Measurements from ENCODE around the gene ZWILCH. TPM values are rescaled to one million over a fixed set of nuclear protein-coding genes. Genes with fewer than 3 reads are reported as not detected.

ZWILCH gene
- total RNA-seq, 1 donor from 2014 or later: 2.3 TPM

GRCh38 chr15:66503780-66504562 is 1.2 kb upstream of the ZWILCH start:
- peaks cover 9 to 21% of the 10 kb centered on the region in 2 donors for H3K4me1 ChIP-seq
- no peak for TF ChIP-seq CTCF (IDR thresholded peaks at IDR 0.05)
- H3K27me3 ChIP-seq: no peaks in the 10 kb centered on the region
- DNase-seq (ENCODE audit: low spot score in 2 of 2): no peak
- peak overlapping the region; percentile 93 to 96 for H3K27ac ChIP-seq
- intact Hi-C loops (cut with DNase I): loop anchor here (2.0 to 10.0 kb wide), 5 partner anchors 117 to 712 kb away; partner anchors contain the start of genes DENND4A, MAP2K1, SMAD6 and TIPIN
- peak overlapping the region; percentile 82 to 87 for H3K4me3 ChIP-seq
- no peaks in the 10 kb centered on the region for H3K9me3 ChIP-seq
- peaks cover 41 to 43% of the 10 kb centered on the region in 2 donors for H3K36me3 ChIP-seq

- Histone ChIP-seq H3K27me3 (no peaks in the 10 kb centered on the region), H3K9me3 (no peaks in the 10 kb centered on the region), H3K4me3 (peak overlapping the region; percentile 82 to 87), H3K4me1 (peaks cover 9 to 21% of the 10 kb centered on the region in 2 donors), H3K36me3 (peaks cover 27 to 28% of the 10 kb centered on the region in 2 donors), H3K27ac (peak overlapping the region; percentile 93 to 96)
- intact Hi-C loops (cut with DNase I): loop anchor here (1.0 to 10.0 kb wide), 5 partner anchors 8 to 349 kb away; partner anchors contain the start of genes MAP2K1, SMAD6, SNAPC5 and TIPIN
- no peak for TF ChIP-seq CTCF (IDR thresholded peaks at IDR 0.05)
- no peak for DNase-seq (ENCODE audit: low spot score in 2 of 2)
These were observed 295 bp downstream of the ZWILCH start for GRCh38 chr15:66505430-66505811.

GRCh38 chr15:66505818-66506217 is 692 bp downstream of the ZWILCH start:
- Histone ChIP-seq H3K4me1 (peaks cover 9 to 21% of the 10 kb centered on the region in 2 donors), H3K9me3 (no peaks in the 10 kb centered on the region), H3K27ac (peak overlapping the region; percentile 93 to 96), H3K4me3 (peak overlapping the region; percentile 82 to 87), H3K27me3 (no peaks in the 10 kb centered on the region), H3K36me3 (peaks cover 23 to 24% of the 10 kb centered on the region in 2 donors)
- DNase-seq (ENCODE audit: low spot score in 2 of 2): no peak
- intact Hi-C loops (cut with DNase I): loop anchor here (1.0 to 10.0 kb wide), 5 partner anchors 9 to 349 kb away; partner anchors contain the start of genes MAP2K1, SMAD6, SNAPC5 and TIPIN
- TF ChIP-seq CTCF (IDR thresholded peaks at IDR 0.05): no peak

- H3K9me3 ChIP-seq: no peaks in the 10 kb centered on the region
- TF ChIP-seq CTCF (IDR thresholded peaks at IDR 0.05): no peak
- DNase-seq (ENCODE audit: low spot score in 2 of 2): no peak
These were observed 3.3 kb downstream of the ZWILCH start for GRCh38 chr15:66508293-66508883.

GRCh38 chr15:66514586-66514985 is 9.5 kb downstream of the ZWILCH start:
- TF ChIP-seq CTCF (IDR thresholded peaks at IDR 0.05): no peak
- intact Hi-C loops (cut with DNase I): no loop called here
- no peak for DNase-seq (ENCODE audit: low spot score in 2 of 2)

More at GRCh38 chr15:66508293-66508883, 3.3 kb downstream of the ZWILCH start:
- Histone ChIP-seq H3K27ac (no peak overlapping the region), H3K4me1 (peaks cover 5 to 12% of the 10 kb centered on the region in 2 donors), H3K27me3 (no peaks in the 10 kb centered on the region), H3K36me3 (peaks cover 0 to 3% of the 10 kb centered on the region in 2 donors), H3K4me3 (no peak overlapping the region)
- intact Hi-C loops (cut with DNase I): loop anchor here (10.0 kb wide), 2 partner anchors 196 to 346 kb away; partner anchors contain the start of gene SMAD6

More at GRCh38 chr15:66514586-66514985, 9.5 kb downstream of the ZWILCH start:
- Histone ChIP-seq H3K27me3 (no peaks in the 10 kb centered on the region), H3K9me3 (no peaks in the 10 kb centered on the region), H3K27ac (no peak overlapping the region), H3K4me1 (no peaks in the 10 kb centered on the region), H3K36me3 (peaks cover 4 to 17% of the 10 kb centered on the region in 2 donors), H3K4me3 (no peak overlapping the region)
